ENCODE measurements around the gene NFKBIL1. TPM values are rescaled to one million over a fixed set of nuclear protein-coding genes. Genes with fewer than 3 reads are reported as not detected.
A peak's percentile ranks its signal among the peaks of the same experiment; 100 is the strongest.

Gene NFKBIL1
- total RNA-seq, 1 experiment from 2014 or later: 56.1 TPM

DNA sequence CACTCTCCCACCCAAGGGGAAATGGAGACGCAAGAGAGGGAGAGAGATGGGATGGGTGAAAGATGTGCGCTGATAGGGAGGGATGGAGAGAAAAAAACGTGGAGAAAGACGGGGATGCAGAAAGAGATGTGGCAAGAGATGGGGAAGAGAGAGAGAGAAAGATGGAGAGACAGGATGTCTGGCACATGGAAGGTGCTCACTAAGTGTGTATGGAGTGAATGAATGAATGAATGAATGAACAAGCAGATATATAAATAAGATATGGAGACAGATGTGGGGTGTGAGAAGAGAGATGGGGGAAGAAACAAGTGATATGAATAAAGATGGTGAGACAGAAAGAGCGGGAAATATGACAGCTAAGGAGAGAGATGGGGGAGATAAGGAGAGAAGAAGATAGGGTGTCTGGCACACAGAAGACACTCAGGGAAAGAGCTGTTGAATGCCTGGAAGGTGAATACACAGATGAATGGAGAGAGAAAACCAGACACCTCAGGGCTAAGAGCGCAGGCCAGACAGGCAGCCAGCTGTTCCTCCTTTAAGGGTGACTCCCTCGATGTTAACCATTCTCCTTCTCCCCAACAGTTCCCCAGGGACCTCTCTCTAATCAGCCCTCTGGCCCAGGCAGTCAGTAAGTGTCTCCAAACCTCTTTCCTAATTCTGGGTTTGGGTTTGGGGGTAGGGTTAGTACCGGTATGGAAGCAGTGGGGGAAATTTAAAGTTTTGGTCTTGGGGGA is 28.7 kb downstream of the NFKBIL1 start:
- no peak for DNase-seq (ENCODE audit: low read depth)
- in situ Hi-C loops (cut with HindIII; ENCODE audit: low pct_unique_long_range_greater_than_20kb, low sequenced_read_pairs): no loop called here

DNA sequence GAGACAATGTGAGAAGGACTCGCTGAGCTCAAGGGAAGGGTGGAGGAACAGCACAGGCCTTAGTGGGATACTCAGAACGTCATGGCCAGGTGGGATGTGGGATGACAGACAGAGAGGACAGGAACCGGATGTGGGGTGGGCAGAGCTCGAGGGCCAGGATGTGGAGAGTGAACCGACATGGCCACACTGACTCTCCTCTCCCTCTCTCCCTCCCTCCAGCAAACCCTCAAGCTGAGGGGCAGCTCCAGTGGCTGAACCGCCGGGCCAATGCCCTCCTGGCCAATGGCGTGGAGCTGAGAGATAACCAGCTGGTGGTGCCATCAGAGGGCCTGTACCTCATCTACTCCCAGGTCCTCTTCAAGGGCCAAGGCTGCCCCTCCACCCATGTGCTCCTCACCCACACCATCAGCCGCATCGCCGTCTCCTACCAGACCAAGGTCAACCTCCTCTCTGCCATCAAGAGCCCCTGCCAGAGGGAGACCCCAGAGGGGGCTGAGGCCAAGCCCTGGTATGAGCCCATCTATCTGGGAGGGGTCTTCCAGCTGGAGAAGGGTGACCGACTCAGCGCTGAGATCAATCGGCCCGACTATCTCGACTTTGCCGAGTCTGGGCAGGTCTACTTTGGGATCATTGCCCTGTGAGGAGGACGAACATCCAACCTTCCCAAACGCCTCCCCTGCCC is 29.6 kb downstream of the NFKBIL1 start:
- in situ Hi-C loops (cut with HindIII; ENCODE audit: low pct_unique_long_range_greater_than_20kb, low sequenced_read_pairs): no loop called here
- no peak for DNase-seq (ENCODE audit: low read depth)

DNA sequence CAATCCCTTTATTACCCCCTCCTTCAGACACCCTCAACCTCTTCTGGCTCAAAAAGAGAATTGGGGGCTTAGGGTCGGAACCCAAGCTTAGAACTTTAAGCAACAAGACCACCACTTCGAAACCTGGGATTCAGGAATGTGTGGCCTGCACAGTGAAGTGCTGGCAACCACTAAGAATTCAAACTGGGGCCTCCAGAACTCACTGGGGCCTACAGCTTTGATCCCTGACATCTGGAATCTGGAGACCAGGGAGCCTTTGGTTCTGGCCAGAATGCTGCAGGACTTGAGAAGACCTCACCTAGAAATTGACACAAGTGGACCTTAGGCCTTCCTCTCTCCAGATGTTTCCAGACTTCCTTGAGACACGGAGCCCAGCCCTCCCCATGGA is 30.2 kb downstream of the NFKBIL1 start:
- in situ Hi-C loops (cut with HindIII; ENCODE audit: low pct_unique_long_range_greater_than_20kb, low sequenced_read_pairs): no loop called here
- no peak for DNase-seq (ENCODE audit: low read depth)

DNA sequence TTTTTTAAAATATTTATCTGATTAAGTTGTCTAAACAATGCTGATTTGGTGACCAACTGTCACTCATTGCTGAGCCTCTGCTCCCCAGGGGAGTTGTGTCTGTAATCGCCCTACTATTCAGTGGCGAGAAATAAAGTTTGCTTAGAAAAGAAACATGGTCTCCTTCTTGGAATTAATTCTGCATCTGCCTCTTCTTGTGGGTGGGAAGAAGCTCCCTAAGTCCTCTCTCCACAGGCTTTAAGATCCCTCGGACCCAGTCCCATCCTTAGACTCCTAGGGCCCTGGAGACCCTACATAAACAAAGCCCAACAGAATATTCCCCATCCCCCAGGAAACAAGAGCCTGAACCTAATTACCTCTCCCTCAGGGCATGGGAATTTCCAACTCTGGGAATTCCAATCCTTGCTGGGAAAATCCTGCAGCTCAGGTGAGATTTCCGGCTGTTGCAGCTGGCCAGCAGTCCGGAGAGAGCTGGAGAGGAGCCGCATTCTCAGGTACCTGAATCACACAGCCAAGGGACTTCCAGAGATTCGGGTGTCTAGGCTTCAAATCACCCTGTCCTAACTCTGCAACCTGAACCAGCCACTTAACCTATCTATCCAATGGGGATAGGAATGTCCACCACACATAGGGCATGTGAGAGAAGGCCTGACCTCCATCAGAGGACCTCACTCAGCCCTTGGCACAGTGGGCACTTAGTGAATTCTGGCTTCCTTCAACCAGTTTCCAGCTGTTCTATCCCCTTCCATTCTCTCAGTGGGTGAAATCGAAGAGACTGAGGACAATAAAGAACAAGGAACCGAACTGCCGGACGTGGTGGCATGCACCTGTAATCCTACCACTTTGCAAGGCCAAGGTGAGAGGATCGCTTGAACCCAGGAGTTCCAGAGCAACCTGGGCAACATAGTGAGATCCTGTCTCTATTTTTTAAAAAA is 31.0 kb downstream of the NFKBIL1 start:
- peak; percentile 79 for DNase-seq (ENCODE audit: low read depth)
- in situ Hi-C loops (cut with HindIII; ENCODE audit: low pct_unique_long_range_greater_than_20kb, low sequenced_read_pairs): no loop called here

GRCh38 chr6:31579119-31579505 is 31.7 kb downstream of the NFKBIL1 start:
- in situ Hi-C loops (cut with HindIII; ENCODE audit: low pct_unique_long_range_greater_than_20kb, low sequenced_read_pairs): no loop called here
- DNase-seq (ENCODE audit: low read depth): no peak

GRCh38 chr6:31579546-31580437 is 32.4 kb downstream of the NFKBIL1 start:
- in situ Hi-C loops (cut with HindIII; ENCODE audit: low pct_unique_long_range_greater_than_20kb, low sequenced_read_pairs): no loop called here
- no peak for DNase-seq (ENCODE audit: low read depth)

GRCh38 chr6:31580438-31580740 is 33.0 kb downstream of the NFKBIL1 start:
- no peak for DNase-seq (ENCODE audit: low read depth)
- in situ Hi-C loops (cut with HindIII; ENCODE audit: low pct_unique_long_range_greater_than_20kb, low sequenced_read_pairs): no loop called here

GRCh38 chr6:31580807-31581433 is 33.5 kb downstream of the NFKBIL1 start:
- in situ Hi-C loops (cut with HindIII; ENCODE audit: low pct_unique_long_range_greater_than_20kb, low sequenced_read_pairs): no loop called here

GRCh38 chr6:31581434-31582229 is 34.2 kb downstream of the NFKBIL1 start:
- DNase-seq (ENCODE audit: low read depth): no peak
- in situ Hi-C loops (cut with HindIII; ENCODE audit: low pct_unique_long_range_greater_than_20kb, low sequenced_read_pairs): no loop called here

More at GRCh38 chr6:31580807-31581433, 33.5 kb downstream of the NFKBIL1 start:
- DNase-seq (ENCODE audit: low read depth): peak; percentile 67

- in situ Hi-C loops (cut with HindIII; ENCODE audit: low pct_unique_long_range_greater_than_20kb, low sequenced_read_pairs): no loop called here
- no peak for DNase-seq (ENCODE audit: low read depth)
Observed at GRCh38 chr6:31582230-31582643, 34.8 kb downstream of the NFKBIL1 start, which contains the start of gene LTB. Gene LTB, minus strand, starts transcription at chr6:31582424. Its CDS starts 7 bp downstream, at chr6:31582417.

DNA sequence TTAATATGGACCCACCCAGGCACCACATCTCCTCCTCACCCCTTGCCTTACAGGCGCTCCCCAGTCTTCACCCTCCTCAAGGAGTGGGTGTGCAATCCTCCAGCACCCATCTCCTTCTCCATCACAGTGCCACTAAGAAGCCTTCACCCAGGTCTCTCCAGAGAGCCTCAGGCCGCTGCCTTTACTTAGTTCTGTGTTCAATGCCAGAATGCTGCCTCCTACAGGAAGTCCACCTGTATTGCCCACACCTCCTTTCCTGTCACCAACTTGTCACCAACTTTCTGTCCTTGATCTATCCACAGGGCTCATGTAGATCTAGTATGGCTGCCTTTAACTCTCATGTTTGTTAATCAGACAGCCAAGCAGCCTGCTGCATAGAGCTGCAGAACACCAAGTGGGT is 38.1 kb downstream of the NFKBIL1 start:
- in situ Hi-C loops (cut with HindIII; ENCODE audit: low pct_unique_long_range_greater_than_20kb, low sequenced_read_pairs): no loop called here
- no peak for DNase-seq (ENCODE audit: low read depth)

GRCh38 chr6:31586008-31586407 is 38.6 kb downstream of the NFKBIL1 start, which contains the start of gene LST1:
Gene LST1, plus strand, starts transcription at chr6:31586277. Its CDS starts 1,023 bp downstream, at chr6:31587300.
- in situ Hi-C loops (cut with HindIII; ENCODE audit: low pct_unique_long_range_greater_than_20kb, low sequenced_read_pairs): no loop called here
- DNase-seq (ENCODE audit: low read depth): no peak

GRCh38 chr6:31586599-31587281 is 39.3 kb downstream of the NFKBIL1 start:
- in situ Hi-C loops (cut with HindIII; ENCODE audit: low pct_unique_long_range_greater_than_20kb, low sequenced_read_pairs): no loop called here

DNA sequence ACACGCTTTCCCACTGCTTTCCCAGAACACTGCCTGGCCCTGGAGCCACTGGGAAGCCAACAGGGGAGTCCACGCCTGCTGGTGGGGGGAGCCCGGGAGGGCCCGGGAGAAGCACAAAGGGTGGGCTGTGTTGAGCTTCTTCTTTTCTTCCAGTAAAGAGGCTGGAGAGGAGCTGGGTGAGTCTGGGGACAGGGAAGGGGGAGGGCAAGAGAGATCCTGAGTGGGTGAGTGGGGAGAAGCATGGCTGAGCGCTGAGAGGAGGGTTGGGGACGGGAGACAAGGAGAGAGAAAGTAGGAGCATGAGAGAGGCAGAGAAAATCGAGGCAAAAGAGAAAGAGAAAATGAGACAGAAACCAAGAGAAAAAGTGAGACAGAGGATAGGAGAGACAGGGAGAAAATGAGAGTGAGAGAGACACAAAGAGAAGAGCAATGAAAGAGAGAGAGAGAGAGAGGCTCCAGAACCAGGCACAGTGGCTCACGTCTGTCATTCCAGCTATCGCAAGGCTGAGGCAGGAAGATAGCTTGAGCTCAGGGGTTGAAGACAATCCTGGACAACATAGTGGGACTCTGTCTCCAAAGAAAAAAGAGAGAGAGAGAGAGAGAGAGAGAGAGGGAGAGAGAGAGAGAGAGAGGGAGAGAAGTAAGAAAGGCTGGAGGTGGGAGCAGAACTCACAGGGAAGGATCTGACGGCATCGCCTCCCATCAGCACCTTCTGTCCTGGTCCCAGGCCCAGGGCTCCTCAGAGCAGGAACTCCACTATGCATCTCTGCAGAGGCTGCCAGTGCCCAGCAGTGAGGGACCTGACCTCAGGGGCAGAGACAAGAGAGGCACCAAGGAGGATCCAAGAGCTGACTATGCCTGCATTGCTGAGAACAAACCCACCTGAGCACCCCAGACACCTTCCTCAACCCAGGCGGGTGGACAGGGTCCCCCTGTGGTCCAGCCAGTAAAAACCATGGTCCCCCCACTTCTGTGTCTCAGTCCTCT is 40.7 kb downstream of the NFKBIL1 start:
- in situ Hi-C loops (cut with HindIII; ENCODE audit: low pct_unique_long_range_greater_than_20kb, low sequenced_read_pairs): no loop called here
- DNase-seq (ENCODE audit: low read depth): no peak

More at GRCh38 chr6:31586599-31587281, 39.3 kb downstream of the NFKBIL1 start:
- DNase-seq (ENCODE audit: low read depth): no peak

All from Caki2 (cell line).